ENCODE measurements around the gene CD247.

Gene CD247

DNA sequence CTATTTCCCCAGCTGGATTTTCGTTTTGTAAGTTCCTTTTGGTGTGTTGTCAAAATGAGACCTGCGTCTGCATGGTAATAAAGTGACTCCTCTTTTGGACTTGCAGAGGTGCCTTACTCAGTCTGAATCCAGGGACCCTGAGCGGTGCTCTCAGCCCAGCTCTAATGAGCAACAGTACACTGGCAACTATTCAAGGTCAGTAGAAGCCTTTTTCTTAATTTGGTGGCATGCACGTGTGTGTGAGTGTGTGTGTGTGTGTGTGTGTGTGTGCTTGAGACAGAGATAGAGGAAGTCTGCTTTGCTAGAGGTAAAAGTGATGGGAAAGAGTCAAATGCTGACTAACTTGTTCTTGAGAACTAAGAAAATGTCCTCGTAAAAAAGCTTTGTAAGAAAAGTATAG, 105.4 kb downstream of the CD247 start:
- DNase-seq (ENCODE audit: low read depth) = no peak

- DNase-seq (ENCODE audit: low read depth) = no peak
Measured at GRCh38 chr1:167412072-167412471, 106.3 kb downstream of the CD247 start.

DNA sequence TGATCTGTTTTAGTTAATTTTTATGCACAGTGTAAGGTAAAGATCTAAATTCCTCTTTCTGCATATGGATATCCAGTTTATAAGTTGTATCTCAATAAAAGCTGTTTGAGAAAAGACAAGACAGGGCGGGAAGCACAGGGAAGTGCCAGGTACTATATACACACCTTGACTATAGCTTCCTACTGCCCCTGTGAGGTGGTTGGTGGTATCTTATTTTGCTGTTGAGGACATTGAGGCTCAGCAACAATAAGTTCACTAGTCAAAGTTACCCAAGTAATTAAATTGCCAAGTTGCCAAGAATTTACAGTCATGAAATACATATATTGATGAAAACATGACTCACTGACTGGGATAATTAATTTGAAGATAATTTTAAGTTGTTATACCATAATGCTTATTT, 109.1 kb downstream of the CD247 start:
- DNase-seq (ENCODE audit: low read depth) = no peak

DNA sequence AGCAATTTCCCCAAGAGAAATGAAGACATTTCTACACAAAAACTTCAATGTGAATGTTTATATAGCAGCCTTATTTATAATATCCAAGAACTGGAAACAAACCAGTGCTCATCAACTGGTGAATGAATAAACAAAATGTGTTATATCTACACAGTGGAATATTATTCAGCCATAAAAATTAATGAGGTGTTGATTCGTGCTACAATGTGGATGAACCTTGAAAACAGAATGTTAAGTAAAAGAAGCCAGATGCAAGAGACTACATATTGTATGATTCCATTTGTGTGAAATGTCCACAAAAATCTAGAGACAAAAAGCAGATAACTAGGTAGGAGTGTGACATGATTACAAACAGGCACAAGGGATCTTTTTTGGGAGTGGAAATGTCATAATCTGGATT, 110.0 kb downstream of the CD247 start:
- no peak for DNase-seq (ENCODE audit: low read depth)

DNA sequence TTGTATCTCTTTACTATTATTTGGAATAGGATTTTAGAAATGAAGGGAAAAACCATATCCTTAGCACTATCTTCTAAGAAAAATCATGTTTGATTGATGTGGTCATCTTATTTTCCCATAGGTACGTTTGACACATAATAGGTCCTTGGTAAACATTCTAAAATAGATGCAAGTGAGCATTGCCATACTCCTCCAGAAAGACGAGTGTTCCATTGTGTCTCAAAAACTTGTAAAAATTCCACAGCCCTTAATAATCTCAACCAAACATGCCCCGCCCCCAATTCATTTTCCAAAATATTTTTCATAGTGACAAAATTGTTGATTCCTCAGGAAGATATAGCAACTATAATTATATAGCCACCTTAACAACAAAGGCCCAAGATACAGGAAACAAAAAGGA, 113.4 kb downstream of the CD247 start:
- DNase-seq (ENCODE audit: low read depth) = no peak

DNA sequence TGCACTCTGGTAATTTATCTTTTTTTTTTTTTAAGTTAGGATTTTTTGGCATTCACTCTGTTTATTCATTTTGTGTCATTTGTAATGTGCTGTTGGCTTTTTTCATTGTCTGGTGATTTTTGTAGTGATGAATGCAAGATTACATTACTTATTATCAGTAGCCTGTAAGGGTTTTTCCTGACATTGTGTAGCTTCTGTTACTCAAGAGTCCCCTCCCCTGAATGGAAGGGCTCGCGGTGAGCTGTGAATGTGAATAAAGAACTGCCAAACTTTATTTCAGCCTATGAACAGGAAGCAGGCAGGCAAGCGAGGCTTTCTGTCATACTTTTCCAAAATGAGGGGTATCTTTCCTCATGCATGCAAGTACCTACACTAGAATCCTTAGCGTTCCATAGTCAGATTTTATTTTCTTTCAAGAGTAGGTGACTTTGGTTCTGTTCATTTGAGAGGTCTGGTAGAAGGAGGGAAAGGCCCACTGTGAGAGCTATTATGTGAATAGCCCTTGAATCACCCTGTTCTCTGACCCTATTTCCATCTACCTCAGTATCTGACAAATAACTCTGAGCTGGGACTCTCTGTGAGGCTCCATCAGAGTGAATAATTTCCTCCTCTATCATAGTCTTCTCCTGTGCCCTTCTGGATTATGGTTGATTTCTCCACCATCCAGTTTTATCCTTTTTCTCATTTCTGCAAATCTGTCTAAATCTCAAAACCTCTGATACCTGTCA, 114.0 kb downstream of the CD247 start:
- DNase-seq (ENCODE audit: low read depth) = no peak

DNA sequence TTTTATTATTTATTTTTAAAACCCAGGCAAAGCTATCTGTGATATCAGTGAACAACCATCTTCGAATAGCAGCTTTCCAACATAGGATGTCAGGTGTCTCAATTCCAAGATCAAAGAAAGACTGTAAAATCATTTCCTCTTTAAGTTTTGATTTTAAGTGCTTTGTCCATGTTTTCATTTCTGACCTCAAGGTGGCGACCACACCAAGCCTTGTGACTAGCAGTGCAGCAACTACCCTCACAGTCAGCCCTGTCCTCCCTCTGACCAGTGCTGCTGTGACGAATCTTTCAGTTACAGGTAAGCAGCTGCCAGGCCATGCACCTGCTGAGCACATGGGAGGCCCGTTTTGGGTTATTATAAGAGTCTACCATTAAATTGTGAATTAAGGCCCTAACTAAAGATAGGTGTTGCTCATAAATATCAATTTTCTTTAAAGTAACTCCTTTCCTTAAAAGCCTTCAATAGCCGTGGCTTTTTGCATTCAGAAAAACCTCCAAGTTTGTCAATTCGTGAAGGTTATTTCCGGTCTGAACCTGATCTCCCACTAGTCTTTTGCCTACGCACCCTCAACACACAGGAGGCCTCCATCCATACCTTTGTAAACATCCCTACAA, 117.0 kb downstream of the CD247 start:
- DNase-seq (ENCODE audit: low read depth) = peak; percentile 28

DNA sequence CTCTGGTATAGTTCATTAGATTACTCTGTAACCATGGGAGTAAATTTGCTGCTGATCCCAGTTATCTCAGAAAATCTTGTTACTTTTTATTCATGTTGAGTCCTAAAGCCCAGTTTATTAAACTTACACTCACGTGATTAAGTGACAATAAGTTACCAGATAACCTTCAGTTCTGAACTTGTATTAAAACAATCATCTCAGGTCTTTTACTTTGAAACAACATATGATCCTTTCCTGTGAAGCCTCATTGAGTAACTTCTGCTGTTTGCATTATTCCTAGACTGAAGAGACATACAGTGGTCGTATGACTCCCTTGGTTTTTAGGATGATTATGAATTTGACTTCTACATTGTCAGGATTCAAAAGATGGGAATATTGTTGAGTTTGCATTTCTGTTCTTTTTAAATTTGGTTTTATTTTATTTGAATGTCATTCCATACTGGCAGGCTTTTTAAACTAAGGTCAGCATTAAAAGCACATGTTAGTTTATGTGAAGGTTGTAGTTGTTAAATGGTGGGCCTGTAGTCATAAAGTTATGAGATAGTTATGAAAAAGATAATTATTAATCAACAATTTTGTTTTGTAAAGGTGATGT, 117.9 kb downstream of the CD247 start:
- no peak for DNase-seq (ENCODE audit: low read depth)

DNA sequence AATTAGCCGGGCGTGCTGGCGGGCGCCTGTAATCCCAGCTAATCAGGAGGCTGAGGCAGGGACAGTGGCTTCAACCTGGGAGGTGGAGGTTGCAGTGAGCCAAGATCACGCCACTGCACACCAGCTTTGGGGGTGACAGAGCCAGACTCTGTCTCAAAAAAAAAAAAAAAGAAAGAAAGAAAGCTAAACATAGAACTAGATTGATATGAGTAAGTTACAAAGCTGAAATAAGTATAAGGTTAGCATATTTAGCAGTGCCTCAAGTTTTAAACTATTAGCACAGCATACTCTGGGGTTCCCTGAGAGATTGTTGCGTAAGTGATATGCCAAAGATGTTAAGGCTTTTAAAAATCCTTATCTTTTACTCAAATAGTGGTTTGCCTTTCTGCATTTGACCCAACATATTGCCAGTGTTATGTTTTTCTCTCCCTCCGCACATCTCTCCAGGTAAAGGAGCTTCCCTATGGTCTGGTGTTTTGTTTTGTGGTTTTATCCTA, 126.1 kb downstream of the CD247 start:
- no peak for DNase-seq (ENCODE audit: low read depth)

DNA sequence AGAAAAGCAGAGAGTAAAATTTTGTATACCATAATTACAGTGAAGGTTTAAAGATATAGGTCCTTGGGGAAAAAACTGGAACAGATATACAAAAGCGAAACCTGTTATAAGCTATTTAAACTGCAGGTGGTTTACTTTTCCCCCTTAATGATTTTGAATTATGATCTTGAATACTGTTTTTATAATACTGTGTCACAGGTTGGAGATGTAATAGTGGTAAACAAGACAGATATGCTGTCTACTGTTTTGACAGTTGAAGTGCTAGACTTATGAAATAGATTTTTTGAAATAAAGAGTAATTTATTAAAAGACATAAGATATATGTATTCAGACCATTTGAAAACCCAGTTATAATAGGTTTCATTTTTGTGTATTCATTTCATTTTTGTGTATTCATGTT, 129.4 kb downstream of the CD247 start:
- no peak for DNase-seq (ENCODE audit: low read depth)

- no peak for DNase-seq (ENCODE audit: low read depth)
Measured at GRCh38 chr1:167387251-167387910, 130.9 kb downstream of the CD247 start.

Data from stimulated activated CD4-positive, alpha-beta T cell treated with anti-CD3 and anti-CD28 coated beads, Interleukin-2, amount 100 ng/mL, for 4 hours (primary cell).